Peyer's patch (tissue), 4 donors: Measurements from ENCODE around the gene S100A6. TPM values are rescaled to one million over a fixed set of nuclear protein-coding genes. Genes with fewer than 3 reads are reported as not detected.
A peak's percentile ranks its signal among the peaks of the same experiment; 100 is the strongest.

Experiments
- DNase-seq, 3 donors: peaks; one replicate each; pipeline ENCODE4 v3.0.0-alpha.2; 2017 to 2019
- H3K27ac ChIP-seq, 4 donors: fragments of 200-600 bp; sonication (generic); one replicate each; pipeline ENCODE4 v1.5.1; 2016 to 2019
- H3K27me3 ChIP-seq, 2 donors: fragments of 200-600 bp; sonication (generic); one replicate each; pipeline ENCODE4 v1.5.1; 2019
- H3K36me3 ChIP-seq, 3 donors: fragments of 200-600 bp; sonication (generic); one replicate each; pipeline ENCODE4 v1.5.1; 2016 to 2019
- H3K4me1 ChIP-seq, 4 donors: fragments of 200-600 bp; sonication (generic); one replicate each; pipeline ENCODE4 v1.5.1; 2016 to 2019
- H3K4me3 ChIP-seq, 4 donors: fragments of 200-600 bp; sonication (generic); 1 replicate in 3 of 4; 2 replicates in 1 of 4; pipeline ENCODE4 v1.5.1; 2016 to 2019; ENCODE audit warnings: mild to moderate bottlenecking in 1 of 4
- H3K9me3 ChIP-seq, 4 donors: fragments of 200-600 bp; sonication (generic); one replicate each; pipeline ENCODE4 v1.5.1; 2016 to 2019; ENCODE audit warnings: mild to moderate bottlenecking in 1 of 4
- POLR2A ChIP-seq, 2 donors: fragments of 450-650 bp; IDR thresholded peaks; one replicate each; pipeline ENCODE4 v1.5.1; 2017; ENCODE audit warnings: antibody characterized with exemption in 2 of 2, mild to moderate bottlenecking in 2 of 2, moderate library complexity in 2 of 2
- total RNA-seq, 4 donors: library from RNA; depleted of rRNA; stranded (reverse); fragments of >200 nt; gene quantifications; one replicate each; pipeline ENCODE4 v1.1.0, GENCODE V29; 2016
- TF ChIP-seq, protein P1 (sequence below), 6 experiments: fragments of 450-650 bp in 4 of 6; fragments of 200-600 bp in 2 of 6; sonication (generic) in 1 of 6; IDR thresholded peaks; one replicate each; pipeline ENCODE4 v1.5.1; 2017 to 2019; ENCODE audit warnings: antibody characterized with exemption in 6 of 6, mild to moderate bottlenecking in 3 of 6, moderate library complexity in 1 of 6

Gene S100A6
- total RNA-seq, 4 donors from 2014 or later, result 321 to 366 (median 334) TPM

DNA sequence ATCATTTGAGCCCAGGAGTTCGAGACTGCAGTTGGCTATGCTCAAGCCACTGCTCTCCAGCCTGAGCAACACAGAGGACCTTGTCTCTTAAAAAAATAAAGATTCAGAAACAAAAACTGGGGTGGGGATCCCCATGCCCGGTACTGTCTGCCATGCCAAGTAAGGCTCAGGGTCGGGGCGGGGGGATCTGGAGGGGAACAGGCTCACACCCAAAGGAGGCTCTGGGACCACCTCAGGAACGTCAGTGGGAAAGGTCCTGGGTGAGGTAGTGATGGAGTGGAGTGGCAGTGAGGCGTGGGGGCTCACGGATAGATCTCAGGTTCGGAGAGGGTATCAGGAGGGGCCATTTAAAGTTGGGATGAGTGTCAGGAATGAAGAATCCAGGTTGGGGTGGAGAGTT lies 10.6 kb upstream of the S100A6 start:
- TF ChIP-seq, protein P1, sequence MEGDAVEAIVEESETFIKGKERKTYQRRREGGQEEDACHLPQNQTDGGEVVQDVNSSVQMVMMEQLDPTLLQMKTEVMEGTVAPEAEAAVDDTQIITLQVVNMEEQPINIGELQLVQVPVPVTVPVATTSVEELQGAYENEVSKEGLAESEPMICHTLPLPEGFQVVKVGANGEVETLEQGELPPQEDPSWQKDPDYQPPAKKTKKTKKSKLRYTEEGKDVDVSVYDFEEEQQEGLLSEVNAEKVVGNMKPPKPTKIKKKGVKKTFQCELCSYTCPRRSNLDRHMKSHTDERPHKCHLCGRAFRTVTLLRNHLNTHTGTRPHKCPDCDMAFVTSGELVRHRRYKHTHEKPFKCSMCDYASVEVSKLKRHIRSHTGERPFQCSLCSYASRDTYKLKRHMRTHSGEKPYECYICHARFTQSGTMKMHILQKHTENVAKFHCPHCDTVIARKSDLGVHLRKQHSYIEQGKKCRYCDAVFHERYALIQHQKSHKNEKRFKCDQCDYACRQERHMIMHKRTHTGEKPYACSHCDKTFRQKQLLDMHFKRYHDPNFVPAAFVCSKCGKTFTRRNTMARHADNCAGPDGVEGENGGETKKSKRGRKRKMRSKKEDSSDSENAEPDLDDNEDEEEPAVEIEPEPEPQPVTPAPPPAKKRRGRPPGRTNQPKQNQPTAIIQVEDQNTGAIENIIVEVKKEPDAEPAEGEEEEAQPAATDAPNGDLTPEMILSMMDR (IDR thresholded peaks at IDR 0.05), result no peak
- no peak for TF ChIP-seq POLR2A (IDR thresholded peaks at IDR 0.05)
- Histone ChIP-seq H3K27ac (peak overlapping the region; percentile 78 to 91 (median 81)), H3K4me3 (no peak overlapping the region), H3K36me3 (no peaks in the 10 kb centered on the region), H3K9me3 (no peaks in the 10 kb centered on the region), H3K27me3 (no peaks in the 10 kb centered on the region), H3K4me1 (peaks cover 4 to 62% (median 21%) of the 10 kb centered on the region in 4 donors)
- DNase-seq, result peak in 1 of 3 donors; percentile 30

DNA sequence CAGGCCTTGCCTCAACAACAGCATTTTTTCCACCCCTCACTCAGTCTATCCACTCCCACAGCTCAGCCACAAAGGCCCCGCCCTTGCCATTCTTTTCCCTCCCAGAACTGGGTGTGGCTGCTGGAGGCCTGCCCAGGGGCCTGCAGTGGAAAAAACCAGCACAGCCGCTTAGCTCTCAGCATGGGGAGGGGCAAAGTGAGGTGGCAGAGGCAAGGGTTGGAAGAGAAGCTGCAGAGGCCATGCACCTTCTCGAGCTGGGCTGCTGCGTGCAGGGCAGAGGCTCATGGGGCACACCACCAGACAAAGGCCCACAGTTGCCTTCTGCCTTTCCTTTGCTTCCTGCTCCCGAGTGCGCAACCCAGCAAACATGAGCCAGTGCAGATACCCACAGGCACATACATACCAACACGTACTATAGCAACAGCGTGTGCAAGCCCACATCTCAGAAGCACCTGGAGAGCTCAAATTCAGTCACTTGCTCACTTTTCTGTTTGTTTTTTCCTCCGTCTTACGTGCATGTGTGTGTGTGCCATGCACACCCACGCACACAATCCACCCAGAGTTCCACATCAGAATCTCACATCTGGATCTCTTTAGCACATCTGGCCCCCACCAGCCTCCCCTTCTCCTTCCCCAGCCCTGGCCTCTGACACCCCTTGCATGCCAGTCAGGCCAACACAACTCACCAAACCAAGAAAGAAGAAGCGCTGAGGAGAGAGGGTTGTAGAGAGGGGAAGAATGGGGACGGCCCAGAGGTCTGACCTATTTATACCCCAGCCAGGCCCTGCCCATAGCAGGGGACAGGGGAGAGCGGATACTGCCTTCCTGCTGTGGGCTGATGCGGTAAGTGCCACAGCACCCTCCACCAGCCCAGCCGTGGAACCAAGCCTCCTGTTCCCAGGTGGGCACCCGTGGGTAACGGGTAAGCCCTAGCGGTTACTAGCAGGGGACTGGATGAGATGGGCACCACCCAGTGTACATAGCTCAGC lies 9.6 kb upstream of the S100A6 start, which contains the start of gene S100A4:
TSS of gene S100A4 (minus strand) at position 740 of the 989 bp plus-strand sequence. CDS start 1,012 bp downstream, outside the sequence.
- peak within 1 kb of the TSS; percentile 78 to 91 (median 81) for H3K27ac ChIP-seq
- no peaks in the 10 kb centered on the region for H3K9me3 ChIP-seq
- H3K4me3 ChIP-seq, result peak within 1 kb of the TSS; percentile 39 to 53 (median 42)
- no peaks in the 10 kb centered on the region for H3K36me3 ChIP-seq
- TF ChIP-seq, protein P1 (IDR thresholded peaks at IDR 0.05), result no peak
- peak in 1 of 2 donors; percentile 61 for TF ChIP-seq POLR2A (IDR thresholded peaks at IDR 0.05)
- H3K4me1 ChIP-seq, result peaks cover 4 to 72% (median 29%) of the 10 kb centered on the region in 4 donors
- no peaks in the 10 kb centered on the region for H3K27me3 ChIP-seq
- DNase-seq, result peak; percentile 89 to 98 (median 96)

GRCh38 chr1:153544453-153545066 lies 8.8 kb upstream of the S100A6 start:
- peaks cover 4 to 72% (median 29%) of the 10 kb centered on the region in 4 donors for H3K4me1 ChIP-seq
- H3K4me3 ChIP-seq, result peak overlapping the region; percentile 39 to 53 (median 42)
- H3K27ac ChIP-seq, result peak overlapping the region; percentile 78 to 91 (median 81)
- DNase-seq, result no peak
- no peaks in the 10 kb centered on the region for H3K9me3 ChIP-seq
- H3K36me3 ChIP-seq, result no peaks in the 10 kb centered on the region
- TF ChIP-seq POLR2A (IDR thresholded peaks at IDR 0.05), result no peak
- TF ChIP-seq, protein P1 (IDR thresholded peaks at IDR 0.05), result no peak
- no peaks in the 10 kb centered on the region for H3K27me3 ChIP-seq

DNA sequence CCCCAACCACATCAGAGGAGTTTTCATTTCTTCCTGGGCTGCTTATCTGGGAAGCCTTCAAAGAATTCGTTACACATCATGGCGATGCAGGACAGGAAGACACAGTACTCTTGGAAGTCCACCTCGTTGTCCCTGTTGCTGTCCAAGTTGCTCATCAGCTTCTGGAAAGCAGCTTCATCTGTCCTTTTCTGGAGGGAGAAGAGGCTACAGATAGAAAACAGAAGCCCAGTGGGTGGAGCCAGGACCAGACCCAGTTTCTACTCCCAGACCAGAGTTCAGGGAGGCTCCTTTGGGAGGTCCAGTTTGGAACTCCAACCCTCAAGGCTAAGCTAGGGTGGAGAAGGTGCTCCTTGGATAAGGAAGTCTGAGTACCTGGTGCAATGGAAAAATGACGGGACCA lies 7.9 kb upstream of the S100A6 start:
- no peak overlapping the region for H3K4me3 ChIP-seq
- no peaks in the 10 kb centered on the region for H3K27me3 ChIP-seq
- no peaks in the 10 kb centered on the region for H3K9me3 ChIP-seq
- peak overlapping the region in 1 of 4 donors; percentile 81 for H3K27ac ChIP-seq
- no peak for DNase-seq
- peaks cover 4 to 64% (median 26%) of the 10 kb centered on the region in 4 donors for H3K4me1 ChIP-seq
- no peaks in the 10 kb centered on the region for H3K36me3 ChIP-seq
- no peak for TF ChIP-seq POLR2A (IDR thresholded peaks at IDR 0.05)
- TF ChIP-seq, protein P1 (IDR thresholded peaks at IDR 0.05), result no peak

GRCh38 chr1:153542956-153543711 lies 7.3 kb upstream of the S100A6 start:
- Histone ChIP-seq H3K27me3 (no peaks in the 10 kb centered on the region), H3K27ac (peak overlapping the region in 1 of 4 donors; percentile 11), H3K4me1 (peaks cover 4 to 59% (median 26%) of the 10 kb centered on the region in 4 donors), H3K9me3 (no peaks in the 10 kb centered on the region), H3K36me3 (no peaks in the 10 kb centered on the region), H3K4me3 (no peak overlapping the region)
- peak in 1 of 3 donors; percentile 21 for DNase-seq
- TF ChIP-seq, protein P1 (IDR thresholded peaks at IDR 0.05), result no peak
- no peak for TF ChIP-seq POLR2A (IDR thresholded peaks at IDR 0.05)
